Measurements from ENCODE around the gene ADARB2.

- TF ChIP-seq CTCF (IDR thresholded peaks at IDR 0.05) (no peak), POLR2A (IDR thresholded peaks at IDR 0.05) (no peak), POLR2AphosphoS5 (IDR thresholded peaks at IDR 0.05) (no peak)
Measured at GRCh38 chr10:1706256-1706655, 31.1 kb downstream of the ADARB2 start.
